ENCODE results near the gene TRDN. TPM values are rescaled to one million over a fixed set of nuclear protein-coding genes. Genes with fewer than 3 reads are reported as not detected.

TRDN gene
- total and polyA plus RNA-seq, 4 donors = 0.04 to 0.11 (median 0.05) TPM; not detected in 1

GRCh38 chr6:123448306-123448884 is 188.4 kb downstream of the TRDN start:
- DNase-seq = no peak

GRCh38 chr6:123447315-123447937 is 189.3 kb downstream of the TRDN start:
- no peak for DNase-seq
- Histone ChIP-seq H3K9me3 (ENCODE audit: control insufficient read depth in 4 of 4, insufficient read depth in 3 of 4, low read length in 3 of 4) (no peaks in the 10 kb centered on the region), H3K4me3 (no peak overlapping the region), H3K4me1 (ENCODE audit: control insufficient read depth in 5 of 5, insufficient read depth in 5 of 5, low read length in 5 of 5) (no peaks in the 10 kb centered on the region), H3K36me3 (ENCODE audit: control insufficient read depth in 4 of 4, insufficient read depth in 4 of 4, low read length in 4 of 4) (no peaks in the 10 kb centered on the region), H3K27ac (ENCODE audit: low read depth in 1 of 2, low read length in 1 of 2) (peak overlapping the region in 1 of 2 donors; percentile 33), H3K9ac (ENCODE audit: insufficient read depth in 1 of 2, low read length in 2 of 2) (no peak overlapping the region), H3K27me3 (ENCODE audit: control insufficient read depth in 3 of 3, insufficient read depth in 3 of 3, low read length in 2 of 3) (no peaks in the 10 kb centered on the region)
- ATAC-seq (ENCODE audit: insufficient read depth, low FRiP score) = no peak
- TF ChIP-seq, protein P1, sequence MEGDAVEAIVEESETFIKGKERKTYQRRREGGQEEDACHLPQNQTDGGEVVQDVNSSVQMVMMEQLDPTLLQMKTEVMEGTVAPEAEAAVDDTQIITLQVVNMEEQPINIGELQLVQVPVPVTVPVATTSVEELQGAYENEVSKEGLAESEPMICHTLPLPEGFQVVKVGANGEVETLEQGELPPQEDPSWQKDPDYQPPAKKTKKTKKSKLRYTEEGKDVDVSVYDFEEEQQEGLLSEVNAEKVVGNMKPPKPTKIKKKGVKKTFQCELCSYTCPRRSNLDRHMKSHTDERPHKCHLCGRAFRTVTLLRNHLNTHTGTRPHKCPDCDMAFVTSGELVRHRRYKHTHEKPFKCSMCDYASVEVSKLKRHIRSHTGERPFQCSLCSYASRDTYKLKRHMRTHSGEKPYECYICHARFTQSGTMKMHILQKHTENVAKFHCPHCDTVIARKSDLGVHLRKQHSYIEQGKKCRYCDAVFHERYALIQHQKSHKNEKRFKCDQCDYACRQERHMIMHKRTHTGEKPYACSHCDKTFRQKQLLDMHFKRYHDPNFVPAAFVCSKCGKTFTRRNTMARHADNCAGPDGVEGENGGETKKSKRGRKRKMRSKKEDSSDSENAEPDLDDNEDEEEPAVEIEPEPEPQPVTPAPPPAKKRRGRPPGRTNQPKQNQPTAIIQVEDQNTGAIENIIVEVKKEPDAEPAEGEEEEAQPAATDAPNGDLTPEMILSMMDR (IDR thresholded peaks at IDR 0.05; ENCODE audit: control extremely low read depth, extremely low read depth) = no peak
- 81 to 82% methylated on average over 4 of the region's 4 CpGs for WGBS, 2 donors

More at GRCh38 chr6:123448306-123448884, 188.4 kb downstream of the TRDN start:
- Histone ChIP-seq H3K27me3 (ENCODE audit: control insufficient read depth in 3 of 3, insufficient read depth in 3 of 3, low read length in 2 of 3) (no peaks in the 10 kb centered on the region), H3K36me3 (ENCODE audit: control insufficient read depth in 4 of 4, insufficient read depth in 4 of 4, low read length in 4 of 4) (no peaks in the 10 kb centered on the region), H3K27ac (ENCODE audit: low read depth in 1 of 2, low read length in 1 of 2) (no peak overlapping the region), H3K9me3 (ENCODE audit: control insufficient read depth in 4 of 4, insufficient read depth in 3 of 4, low read length in 3 of 4) (no peaks in the 10 kb centered on the region), H3K4me1 (ENCODE audit: control insufficient read depth in 5 of 5, insufficient read depth in 5 of 5, low read length in 5 of 5) (no peaks in the 10 kb centered on the region), H3K9ac (ENCODE audit: insufficient read depth in 1 of 2, low read length in 2 of 2) (no peak overlapping the region), H3K4me3 (no peak overlapping the region)
- TF ChIP-seq, protein P1 (IDR thresholded peaks at IDR 0.05; ENCODE audit: control extremely low read depth, extremely low read depth) = no peak
- no peak for ATAC-seq (ENCODE audit: insufficient read depth, low FRiP score)
- WGBS, 2 donors = 75 to 83% methylated on average over 7 of the region's 7 CpGs

GRCh38 chr6:123439371-123439770 is 197.4 kb downstream of the TRDN start:
- H3K9ac ChIP-seq (ENCODE audit: insufficient read depth in 1 of 2, low read length in 2 of 2) = no peak overlapping the region
- H3K27me3 ChIP-seq (ENCODE audit: control insufficient read depth in 3 of 3, insufficient read depth in 3 of 3, low read length in 2 of 3) = no peaks in the 10 kb centered on the region
- TF ChIP-seq, protein P1 (IDR thresholded peaks at IDR 0.05; ENCODE audit: control extremely low read depth, extremely low read depth) = no peak
- H3K36me3 ChIP-seq (ENCODE audit: control insufficient read depth in 4 of 4, insufficient read depth in 4 of 4, low read length in 4 of 4) = no peaks in the 10 kb centered on the region
- H3K9me3 ChIP-seq (ENCODE audit: control insufficient read depth in 4 of 4, insufficient read depth in 3 of 4, low read length in 3 of 4) = no peaks in the 10 kb centered on the region
- ATAC-seq (ENCODE audit: insufficient read depth, low FRiP score) (no peak), DNase-seq (no peak)
- no peaks in the 10 kb centered on the region for H3K4me1 ChIP-seq (ENCODE audit: control insufficient read depth in 5 of 5, insufficient read depth in 5 of 5, low read length in 5 of 5)
- H3K27ac ChIP-seq (ENCODE audit: low read depth in 1 of 2, low read length in 1 of 2) = peak overlapping the region in 1 of 2 donors; percentile 75
- 49 to 64% methylated on average over 3 of the region's 3 CpGs for WGBS, 2 donors
- H3K4me3 ChIP-seq = no peak overlapping the region

Data from lung (tissue), 12 donors.